Right lobe of liver (tissue), 6 donors: ENCODE data around the gene FGD4. TPM values are rescaled to one million over a fixed set of nuclear protein-coding genes. Genes with fewer than 3 reads are reported as not detected.

ENCODE experiments used
- ATAC-seq, 4 donors: fragments of 200-7000 bp; cut with Tn5 transposase; one replicate each; pipeline ENCODE4 v1.9.1; 2020; ENCODE audit warnings: mild to moderate bottlenecking in 4 of 4, moderate library complexity in 4 of 4
- DNase-seq, 3 donors: peaks; one replicate each; pipeline ENCODE4 v3.0.0-alpha.2; 2020
- H3K27ac ChIP-seq, 3 donors: fragments of 200-600 bp; one replicate each; pipeline ENCODE4 v1.8.0; 2022
- H3K27me3 ChIP-seq, 2 donors: fragments of 200-600 bp; one replicate each; pipeline ENCODE4 v1.8.0; 2022
- H3K36me3 ChIP-seq, 4 donors: fragments of 200-600 bp; sonication (generic) in 1 of 4; one replicate each; pipeline versions ENCODE4 v1.5.1 to v1.8.0; 2017 to 2022; ENCODE audit warnings: control low read depth in 1 of 4
- H3K4me1 ChIP-seq, 4 donors: fragments of 200-600 bp; sonication (generic) in 1 of 4; one replicate each; pipeline versions ENCODE4 v1.5.1 to v1.8.0; 2017 to 2022; ENCODE audit warnings: control low read depth in 1 of 4
- H3K4me3 ChIP-seq, 3 donors: fragments of 200-600 bp; one replicate each; pipeline ENCODE4 v1.8.0; 2022
- H3K9me3 ChIP-seq, 4 donors: fragments of 200-600 bp; sonication (generic) in 1 of 4; one replicate each; pipeline versions ENCODE4 v1.5.1 to v1.8.0; 2017 to 2022; ENCODE audit warnings: control low read depth in 1 of 4
- CTCF ChIP-seq, 4 donors: fragments of 200-600 bp in 3 of 4; fragments of 450-650 bp in 1 of 4; IDR thresholded peaks; one replicate each; pipeline versions ENCODE4 v1.5.1 to v1.8.0; 2016 to 2022; ENCODE audit warnings: antibody characterized with exemption in 4 of 4, mild to moderate bottlenecking in 2 of 4
- POLR2A ChIP-seq: fragments of 450-650 bp; IDR thresholded peaks from one replicate; pipeline ENCODE4 v1.6.1; 2017; ENCODE audit warnings: antibody characterized with exemption, mild to moderate bottlenecking
- WGBS: methylation state at CpG from one replicate; pipeline ENCODE4 v1.1.6; 2018; ENCODE audit warnings: low coverage, low lambda C conversion rate; ENCODE audit not compliant: insufficient coverage; ENCODE audit errors: missing lambda C conversion rate; 5-methylcytosine and 5-hydroxymethylcytosine counted together
- intact Hi-C, 2 donors: fragments of 100-400 bp; cut with DNase I; formaldehyde crosslinking; loops; one replicate each; pipeline versions ENCODE4 v1.11.2 to v1.14.1; 2022
- total RNA-seq, 6 experiments: library from RNA; depleted of rRNA in 2 of 6; stranded (reverse); fragments of >200 nt in 2 of 6; fragmentation: NEBNext Ultra II Directional in 3 of 6; extraction: Animal tissue kit (Norgen Biotek cat#: 25700) in 3 of 6; gene quantifications; one replicate each; pipeline versions ENCODE4 v1.1.0 to v1.2.4, GENCODE V29; 2016 to 2023
- donor health status: DM: no; HTN: yes; CAD: no.
- donor health status: DM: no; HTN: no; CAD: no.
- donor health status: DM: no; HTN: no; CAD: no.
- donor health status: DM: no; HTN: yes; CAD: no.
- donor health status: DM: no; HTN: yes; CAD: no.

The FGD4 gene
- total RNA-seq, 6 experiments from 2014 or later, result 15.1 to 29.3 (median 20.3) TPM

- WGBS, result 53% methylated on average over 7 of the region's 8 CpGs
- H3K27ac ChIP-seq, result peak overlapping the region; percentile 2 to 43 (median 16)
- TF ChIP-seq CTCF (IDR thresholded peaks at IDR 0.05), result no peak
- no peak for TF ChIP-seq POLR2A
- ATAC-seq, result no peak
- no peak overlapping the region for H3K4me3 ChIP-seq
- no peaks in the 10 kb centered on the region for H3K27me3 ChIP-seq
- peaks cover 0 to 51% (median 24%) of the 10 kb centered on the region in 4 donors for H3K4me1 ChIP-seq
- DNase-seq, result no peak
- intact Hi-C loops, result no loop called here
- no peaks in the 10 kb centered on the region for H3K9me3 ChIP-seq
- H3K36me3 ChIP-seq, result no peaks in the 10 kb centered on the region
Observed at GRCh38 chr12:32549675-32550079, 150.3 kb downstream of the FGD4 start.

- ATAC-seq (no peak), DNase-seq (no peak)
- 100% methylated on average over 2 of the region's 2 CpGs for WGBS
- H3K9me3 ChIP-seq, result no peaks in the 10 kb centered on the region
- H3K4me3 ChIP-seq, result no peak overlapping the region
- H3K27ac ChIP-seq, result no peak overlapping the region
- H3K27me3 ChIP-seq, result no peaks in the 10 kb centered on the region
- peaks cover 0 to 38% (median 17%) of the 10 kb centered on the region in 4 donors for H3K4me1 ChIP-seq
- TF ChIP-seq POLR2A, result no peak
- no peaks in the 10 kb centered on the region for H3K36me3 ChIP-seq
- intact Hi-C loops, result no loop called here
Observed at GRCh38 chr12:32551058-32551457, 151.7 kb downstream of the FGD4 start.

GRCh38 chr12:32558903-32559302, 159.5 kb downstream of the FGD4 start:
- peak; percentile 59 to 84 (median 66) for ATAC-seq
- Histone ChIP-seq H3K4me3 (no peak overlapping the region), H3K27ac (peak overlapping the region; percentile 33 to 59 (median 35)), H3K4me1 (peaks cover 0 to 33% (median 2%) of the 10 kb centered on the region in 4 donors), H3K9me3 (no peaks in the 10 kb centered on the region), H3K36me3 (no peaks in the 10 kb centered on the region), H3K27me3 (no peaks in the 10 kb centered on the region)
- intact Hi-C loops, result no loop called here
- no peak for DNase-seq
- no peak for TF ChIP-seq CTCF (IDR thresholded peaks at IDR 0.05)
- no peak for TF ChIP-seq POLR2A
- 64% methylated on average over 1 of the region's 1 CpG for WGBS

GRCh38 chr12:32559434-32559833, 160.1 kb downstream of the FGD4 start:
- Histone ChIP-seq H3K9me3 (no peaks in the 10 kb centered on the region), H3K4me3 (no peak overlapping the region), H3K4me1 (peaks cover 0 to 33% (median 2%) of the 10 kb centered on the region in 4 donors), H3K36me3 (peaks cover 0 to 5% (median under 1%) of the 10 kb centered on the region in 4 donors), H3K27ac (peak overlapping the region; percentile 33 to 59 (median 35)), H3K27me3 (no peaks in the 10 kb centered on the region)
- 15% methylated on average over 3 of the region's 3 CpGs for WGBS
- intact Hi-C loops, result no loop called here
- no peak for TF ChIP-seq POLR2A
- TF ChIP-seq CTCF (IDR thresholded peaks at IDR 0.05), result no peak
- DNase-seq (no peak), ATAC-seq (peak; percentile 54 to 69 (median 62))

- intact Hi-C loops, result no loop called here
- H3K9me3 ChIP-seq, result no peaks in the 10 kb centered on the region
- DNase-seq (no peak), ATAC-seq (no peak)
- no peak for TF ChIP-seq CTCF (IDR thresholded peaks at IDR 0.05)
- no peak for TF ChIP-seq POLR2A
- 96% methylated on average over 4 of the region's 4 CpGs for WGBS
- H3K27me3 ChIP-seq, result no peaks in the 10 kb centered on the region
- peaks cover 0 to 33% (median 2%) of the 10 kb centered on the region in 4 donors for H3K4me1 ChIP-seq
- H3K4me3 ChIP-seq, result no peak overlapping the region
- no peak overlapping the region for H3K27ac ChIP-seq
- peaks cover 0 to 8% (median 2%) of the 10 kb centered on the region in 4 donors for H3K36me3 ChIP-seq
Observed at GRCh38 chr12:32560520-32560919, 161.2 kb downstream of the FGD4 start.
